ENCODE results near the gene GOLGA6B.
"Not testable (repeated sequence)": the region's sequence is repeated elsewhere in the genome, so short reads cannot be mapped to it uniquely, and the experiment has no call there.

- TF ChIP-seq CTCF (conservative IDR thresholded peaks at IDR 0.05); EZH2 (IDR thresholded peaks at IDR 0.05; ENCODE audit: low read depth): not testable (repeated sequence)
Observed at GRCh38 chr15:72623854-72624253, 30.6 kb upstream of the GOLGA6B start.

Data from PC-9 (cell line).